ENCODE data around the gene ENTHD1. TPM values are rescaled to one million over a fixed set of nuclear protein-coding genes. Genes with fewer than 3 reads are reported as not detected.

ENTHD1 gene
- total RNA-seq, 1 donor from 2014 or later, result 0.15 TPM

DNA sequence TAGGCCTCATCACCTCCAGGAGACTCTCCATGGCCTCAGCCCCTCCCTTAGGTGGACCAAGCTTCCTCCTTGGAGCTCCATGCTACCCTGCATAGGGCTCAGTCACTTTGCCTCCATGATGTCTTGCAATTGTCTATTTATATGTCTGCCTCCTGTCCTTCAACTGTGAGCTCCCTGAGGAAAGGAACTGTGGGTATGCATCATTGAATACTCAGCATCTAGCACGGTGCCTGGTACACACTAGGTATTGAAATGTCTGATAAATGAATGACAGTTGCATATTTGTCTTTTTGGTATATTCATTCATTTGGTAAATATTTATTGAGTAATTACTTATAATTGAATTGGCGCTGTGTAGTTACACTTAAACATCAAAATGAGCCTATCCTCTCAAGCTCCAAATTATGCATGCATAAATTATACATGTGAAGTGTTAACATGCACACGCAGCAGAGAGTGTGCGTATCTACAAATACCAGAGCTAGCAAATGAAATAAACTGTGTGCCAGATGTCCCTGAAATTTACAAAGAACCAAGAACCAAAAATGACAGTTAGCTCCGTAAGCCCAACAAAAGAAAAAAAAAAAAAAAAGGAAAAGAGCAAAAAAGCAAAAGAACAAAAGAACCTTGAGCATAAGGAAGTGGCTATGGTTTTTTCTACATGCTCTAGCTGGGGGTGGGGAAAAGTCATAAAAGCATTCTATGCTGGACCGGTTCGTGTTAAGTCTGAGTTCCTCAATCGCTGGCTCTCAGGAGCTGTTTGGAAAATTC lies 32.5 kb upstream of the ENTHD1 start:
- intact Hi-C loops (cut with micrococcal nuclease), result loop anchor here (1.0 to 2.0 kb wide), 4 partner anchors 8 to 17 kb away; no protein-coding TSS in a partner anchor

DNA sequence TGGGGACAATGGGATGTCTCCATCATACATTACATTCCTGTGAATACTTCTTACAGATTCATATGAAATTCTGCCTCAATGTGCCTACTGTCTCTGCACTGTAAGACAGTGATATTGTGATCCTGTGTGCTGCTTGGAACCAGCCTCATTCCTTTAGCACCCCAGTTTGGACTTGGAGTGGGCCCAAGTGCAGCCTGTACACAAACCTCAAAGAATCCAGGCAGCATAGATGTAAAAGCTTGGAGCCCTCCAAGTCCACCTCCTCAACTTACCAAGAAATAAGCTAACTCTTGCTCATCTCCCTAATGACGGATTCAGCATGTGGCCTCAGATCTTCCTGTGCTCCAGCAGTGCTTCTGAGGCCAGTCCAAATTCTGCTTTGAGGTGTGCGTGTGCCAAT lies 31.7 kb upstream of the ENTHD1 start:
- intact Hi-C loops (cut with micrococcal nuclease), result no loop called here

DNA sequence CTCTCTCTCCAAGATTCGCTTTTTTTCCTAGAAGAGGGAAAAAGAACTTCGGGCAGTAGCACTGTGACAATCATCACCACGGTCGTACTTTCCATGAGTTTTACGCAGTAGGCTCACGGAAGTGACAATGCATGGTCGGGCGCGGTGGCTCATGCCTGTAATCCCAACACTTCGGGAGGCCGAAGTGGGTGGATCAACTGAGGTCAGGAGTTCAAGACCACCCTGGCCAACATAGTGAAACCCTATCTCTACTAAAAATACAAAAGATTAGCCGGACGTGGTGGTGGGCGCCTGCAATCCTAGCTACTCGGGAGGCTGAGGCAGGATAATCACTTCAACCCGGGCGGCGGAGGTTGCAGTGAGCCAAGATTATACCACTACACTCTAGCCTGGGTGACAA lies 30.7 kb upstream of the ENTHD1 start:
- intact Hi-C loops (cut with micrococcal nuclease), result no loop called here

DNA sequence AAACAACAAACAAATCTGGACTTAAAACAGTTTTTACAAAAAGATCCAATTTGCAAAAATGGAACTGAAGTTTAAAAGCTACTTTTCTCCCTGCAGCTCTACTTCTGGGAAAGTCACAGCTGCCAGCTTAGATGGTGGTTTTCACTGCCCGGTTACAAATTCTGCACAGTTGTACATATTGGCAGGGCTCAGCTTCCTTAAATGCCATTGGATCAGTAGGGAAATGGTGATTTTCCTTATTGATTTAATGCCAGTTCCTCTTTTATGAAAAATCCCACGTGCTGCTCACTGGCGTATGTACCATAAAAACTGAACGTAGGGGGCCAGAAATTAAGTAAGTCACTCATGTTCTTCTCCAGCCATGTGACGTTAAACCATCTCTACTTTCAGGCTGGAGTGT lies 30.1 kb upstream of the ENTHD1 start:
- intact Hi-C loops (cut with micrococcal nuclease), result no loop called here

DNA sequence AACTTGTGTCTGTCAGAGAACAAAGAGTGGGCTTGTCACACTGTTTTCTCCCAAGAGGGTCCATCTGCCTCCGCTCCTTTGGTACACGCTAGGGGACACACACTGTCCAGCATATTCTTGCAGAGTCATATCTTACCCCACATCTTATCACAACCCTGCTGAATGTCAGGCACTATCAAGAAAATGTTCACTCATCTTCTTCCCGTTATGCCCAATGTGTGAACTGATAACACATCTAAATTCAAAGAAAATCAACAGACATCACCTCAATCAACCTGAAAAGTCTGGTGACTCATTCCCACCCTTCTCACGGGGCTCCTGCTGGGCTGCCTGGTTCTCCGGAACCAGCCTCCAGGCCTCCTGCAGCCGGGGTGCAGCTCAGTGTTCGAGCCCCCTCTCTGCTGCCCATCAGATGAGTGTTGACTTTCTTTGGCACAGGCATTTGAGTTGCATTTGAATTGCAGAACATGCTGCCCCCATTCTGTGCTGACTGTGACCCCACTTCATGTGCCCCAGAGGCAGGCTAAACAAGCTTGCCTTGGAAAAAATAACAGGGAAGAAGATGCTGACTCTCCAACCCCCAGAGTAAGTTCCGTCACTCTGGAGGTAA lies 26.7 kb upstream of the ENTHD1 start:
- intact Hi-C loops (cut with micrococcal nuclease), result loop anchor here (1.0 kb wide), 1 partner anchor 10 kb away; no protein-coding TSS in a partner anchor

DNA sequence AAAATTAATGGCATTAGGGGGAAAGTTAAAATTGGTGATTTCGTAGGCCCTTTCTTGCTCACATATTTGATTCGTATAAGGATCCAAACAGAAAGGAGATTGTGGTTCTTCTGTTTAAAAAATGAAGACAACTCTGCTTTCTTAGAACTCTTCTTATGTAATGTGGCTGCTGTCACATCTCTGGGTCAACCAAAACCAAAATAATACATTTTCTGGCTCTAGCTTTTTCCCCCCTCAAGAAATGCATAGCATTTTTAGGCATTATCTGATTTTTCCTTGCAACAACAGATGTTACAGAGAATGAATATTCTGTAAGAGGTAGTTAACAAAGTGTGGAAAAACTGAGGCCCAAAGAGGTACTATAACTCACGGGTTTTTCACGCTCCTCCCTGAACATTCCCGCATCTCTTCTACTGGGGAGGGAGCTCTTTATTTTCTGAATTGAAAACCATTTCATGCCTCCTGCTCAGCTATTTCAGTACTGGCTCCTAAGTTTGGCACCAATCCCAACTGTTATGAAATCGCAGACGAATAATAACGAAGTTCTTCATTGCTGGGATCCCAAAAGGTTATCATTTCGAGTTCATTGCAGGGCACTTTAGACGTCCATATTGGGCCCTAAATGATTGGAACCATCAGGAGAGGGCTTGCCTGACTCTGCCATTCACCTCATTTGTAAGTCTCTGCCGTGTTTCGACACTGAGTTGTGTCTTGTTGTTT lies 24.4 kb upstream of the ENTHD1 start:
- intact Hi-C loops (cut with micrococcal nuclease), result loop anchor here (1.0 kb wide), 2 partner anchors 8 to 10 kb away; no protein-coding TSS in a partner anchor

DNA sequence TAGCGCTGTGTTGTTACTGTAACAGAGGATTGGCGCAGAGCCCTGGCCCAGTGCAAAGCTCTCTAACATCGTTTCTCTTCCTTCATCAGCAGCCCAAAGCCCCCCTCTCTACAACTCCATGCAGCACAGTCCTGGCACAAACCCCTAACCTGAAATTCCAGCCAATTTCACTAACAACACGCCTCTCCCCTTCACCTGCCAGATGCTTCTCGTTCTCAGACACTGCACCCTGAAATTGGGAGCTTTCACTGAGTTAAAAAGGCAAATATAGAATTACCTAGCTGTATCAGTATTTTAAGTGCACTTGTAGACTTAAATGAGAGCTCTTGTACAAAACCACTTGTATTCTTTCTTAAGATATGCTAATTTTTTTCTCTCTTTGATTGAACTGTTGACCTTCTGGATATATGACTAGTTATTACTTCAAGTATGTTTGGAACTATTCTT lies 23.7 kb upstream of the ENTHD1 start:
- intact Hi-C loops (cut with micrococcal nuclease), result loop anchor here (1.0 kb wide), 2 partner anchors 9 kb away; no protein-coding TSS in a partner anchor

DNA sequence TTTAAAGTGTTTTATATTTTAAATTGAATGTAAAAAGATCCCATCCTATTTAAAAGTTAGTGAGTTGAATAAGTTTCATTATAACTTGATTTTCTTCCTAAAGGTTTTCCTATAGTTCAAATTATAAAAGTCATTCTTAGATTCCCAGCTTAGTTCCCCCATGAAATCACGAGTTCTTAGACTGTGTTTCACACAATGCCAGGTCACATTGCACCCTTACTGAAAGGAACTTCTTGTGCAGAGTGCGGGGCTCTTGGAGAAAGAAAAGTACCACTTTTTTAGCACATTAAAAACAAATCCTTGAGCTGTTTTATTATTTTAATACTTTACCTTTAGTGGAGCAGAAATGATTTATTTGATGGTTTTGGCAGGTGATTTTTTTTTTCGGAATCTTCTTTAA lies 22.9 kb upstream of the ENTHD1 start:
- intact Hi-C loops (cut with micrococcal nuclease), result no loop called here

DNA sequence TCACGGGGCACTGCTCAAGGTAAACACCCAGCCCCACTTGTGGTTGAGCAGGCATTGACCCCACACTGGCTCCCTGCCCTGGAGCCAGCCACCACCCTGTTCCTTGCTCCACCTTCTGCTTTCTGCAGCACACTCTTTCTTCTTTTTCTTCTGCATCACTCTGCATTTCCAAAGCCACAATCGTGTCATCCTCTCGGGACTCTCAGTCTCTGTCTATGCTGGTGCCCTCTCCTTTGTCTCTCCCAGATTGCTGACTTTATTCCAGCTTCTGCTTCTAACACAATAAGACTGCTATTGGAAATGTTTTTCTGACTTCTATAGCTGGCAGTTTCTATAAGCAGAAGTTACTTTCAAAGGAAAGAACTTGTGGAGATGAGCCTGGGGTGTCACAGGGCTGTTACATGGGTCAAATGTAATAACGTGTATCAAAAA lies 21.8 kb upstream of the ENTHD1 start:
- intact Hi-C loops (cut with micrococcal nuclease), result no loop called here

DNA sequence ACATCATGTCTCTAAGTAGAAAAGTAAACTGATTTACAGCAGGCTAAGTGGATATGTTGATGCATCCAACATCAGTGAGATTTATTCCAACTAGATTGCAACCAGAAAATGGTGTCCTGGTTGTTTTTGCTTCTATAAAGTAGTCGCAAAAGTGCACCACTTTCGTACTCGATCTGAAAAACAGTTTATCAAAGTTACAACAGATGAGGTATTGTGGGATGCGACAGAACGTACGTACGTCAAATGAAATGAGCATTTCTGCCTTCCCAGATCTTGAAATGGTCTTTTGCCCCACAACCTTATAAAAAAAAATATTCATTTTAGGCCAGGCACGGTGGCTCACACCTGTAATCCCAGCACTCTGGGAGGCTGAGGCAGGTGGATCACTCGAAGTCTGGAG lies 21.0 kb upstream of the ENTHD1 start:
- intact Hi-C loops (cut with micrococcal nuclease), result no loop called here

DNA sequence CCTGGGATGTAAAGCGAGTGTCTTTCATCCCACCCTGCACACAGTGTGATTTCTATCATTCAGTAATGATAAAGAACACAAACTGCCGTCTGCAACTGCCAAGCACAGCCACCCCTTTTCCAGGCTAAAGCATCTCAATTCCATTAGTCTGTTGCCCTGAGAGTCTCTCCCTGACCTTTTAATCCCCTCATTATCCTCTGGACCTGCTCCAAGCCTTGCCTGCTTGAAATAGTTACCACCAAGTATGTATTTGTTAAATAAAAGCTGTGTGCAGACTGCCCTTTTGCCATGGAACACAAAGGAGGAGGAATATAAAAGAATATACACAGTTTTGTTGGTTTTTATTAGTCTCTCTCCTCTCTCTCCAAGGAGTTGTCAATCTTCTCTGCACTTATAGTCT lies 20.3 kb upstream of the ENTHD1 start:
- intact Hi-C loops (cut with micrococcal nuclease), result no loop called here

DNA sequence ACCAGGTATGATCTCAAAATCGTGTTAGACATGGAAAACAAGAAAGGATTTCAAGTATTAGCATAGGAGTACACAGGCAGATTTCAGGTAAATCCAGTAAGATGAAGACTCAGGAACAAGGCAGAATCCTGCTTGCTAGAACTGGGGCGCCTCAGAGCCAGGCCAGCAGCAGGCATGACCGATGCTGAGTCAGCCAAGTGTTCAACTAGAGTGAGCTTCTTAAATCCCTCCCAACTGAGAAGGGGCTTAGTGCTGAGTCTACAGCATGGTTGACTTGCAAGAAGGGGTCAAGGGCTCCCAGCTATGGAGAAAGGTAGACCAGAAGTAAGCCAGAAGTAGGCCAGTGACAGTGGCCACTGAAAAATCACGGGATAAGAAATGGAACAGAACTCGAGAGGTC lies 19.8 kb upstream of the ENTHD1 start:
- intact Hi-C loops (cut with micrococcal nuclease), result no loop called here

DNA sequence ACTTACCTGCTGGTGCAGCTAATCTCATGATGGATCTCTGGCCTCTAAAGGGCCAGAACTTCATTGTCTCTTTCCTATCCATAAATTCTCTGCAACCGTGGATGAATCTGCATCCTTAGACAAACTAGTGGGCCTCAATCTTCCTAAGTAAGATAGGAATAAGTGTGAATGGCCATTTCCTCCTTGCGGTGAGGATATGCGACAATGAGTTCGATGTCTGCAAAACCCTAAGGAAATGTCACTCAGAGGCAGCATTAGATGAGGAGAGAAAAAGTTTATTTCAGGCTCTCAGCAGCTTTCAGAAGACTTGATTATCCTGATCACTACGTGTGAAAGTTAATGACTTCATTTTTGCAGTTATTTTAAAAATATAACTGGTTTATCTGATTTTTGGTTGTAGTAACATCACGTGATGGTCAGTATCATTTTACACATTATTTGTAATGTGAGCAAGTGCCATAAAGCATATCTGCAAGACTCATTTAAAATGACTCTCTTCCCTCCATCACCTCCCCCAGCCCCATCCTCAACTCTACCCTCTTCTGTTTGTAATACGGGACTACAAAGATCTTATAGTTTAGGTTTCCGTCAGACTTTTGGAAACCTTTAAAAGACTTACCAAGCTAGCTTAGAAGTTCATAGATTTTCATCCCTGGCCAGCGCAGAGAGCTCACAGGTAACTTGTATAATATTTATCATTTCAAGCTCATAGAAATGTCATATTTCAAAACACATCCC lies 17.5 kb upstream of the ENTHD1 start:
- intact Hi-C loops (cut with micrococcal nuclease), result loop anchor here (1.0 to 2.0 kb wide), 4 partner anchors 9 to 21 kb away; partner anchors contain the start of gene GRAP2

DNA sequence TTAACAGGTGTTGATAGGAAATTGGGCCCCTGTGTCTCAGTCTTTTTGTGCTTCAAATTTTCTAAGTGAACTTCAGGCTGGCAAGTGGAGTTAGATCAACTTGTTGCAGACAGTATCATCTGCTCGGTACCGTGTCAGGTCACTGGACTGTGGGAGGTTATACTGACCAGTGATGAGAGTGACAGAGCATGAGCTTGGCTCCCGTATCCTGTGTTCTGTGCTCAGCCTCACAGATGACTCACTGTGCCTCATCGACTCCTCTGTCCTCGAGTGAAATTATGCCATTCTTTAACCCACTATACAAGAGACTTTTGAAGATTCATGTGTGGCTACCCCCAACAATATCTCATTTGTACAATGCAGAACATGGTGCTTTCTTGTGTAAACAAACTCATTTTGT lies 15.2 kb upstream of the ENTHD1 start:
- intact Hi-C loops (cut with micrococcal nuclease), result loop anchor here (1.0 to 10.0 kb wide), 4 partner anchors 9 to 814 kb away; partner anchors contain the start of genes APOBEC3H and RPS19BP1

DNA sequence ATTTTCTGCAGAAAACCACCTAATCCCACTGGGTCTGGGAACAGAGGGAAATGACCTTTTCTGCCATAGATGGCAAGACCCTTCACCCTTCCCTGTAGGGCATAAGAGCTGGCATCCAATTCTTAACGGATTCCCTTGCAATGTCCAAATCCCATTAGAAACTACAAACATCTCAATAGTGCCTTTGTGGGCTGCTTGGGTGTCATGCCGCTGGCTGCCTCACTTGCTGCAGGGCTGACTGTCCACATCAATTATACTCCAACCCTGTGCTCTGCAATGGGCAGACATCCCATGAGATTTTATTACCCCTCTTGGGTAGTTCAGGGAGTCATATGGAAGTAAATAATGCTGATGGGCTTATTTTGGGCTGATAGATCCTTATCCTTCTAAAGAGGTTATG lies 14.6 kb upstream of the ENTHD1 start:
- intact Hi-C loops (cut with micrococcal nuclease), result loop anchor here (1.0 to 10.0 kb wide), 4 partner anchors 9 to 813 kb away; partner anchors contain the start of genes APOBEC3H and RPS19BP1

DNA sequence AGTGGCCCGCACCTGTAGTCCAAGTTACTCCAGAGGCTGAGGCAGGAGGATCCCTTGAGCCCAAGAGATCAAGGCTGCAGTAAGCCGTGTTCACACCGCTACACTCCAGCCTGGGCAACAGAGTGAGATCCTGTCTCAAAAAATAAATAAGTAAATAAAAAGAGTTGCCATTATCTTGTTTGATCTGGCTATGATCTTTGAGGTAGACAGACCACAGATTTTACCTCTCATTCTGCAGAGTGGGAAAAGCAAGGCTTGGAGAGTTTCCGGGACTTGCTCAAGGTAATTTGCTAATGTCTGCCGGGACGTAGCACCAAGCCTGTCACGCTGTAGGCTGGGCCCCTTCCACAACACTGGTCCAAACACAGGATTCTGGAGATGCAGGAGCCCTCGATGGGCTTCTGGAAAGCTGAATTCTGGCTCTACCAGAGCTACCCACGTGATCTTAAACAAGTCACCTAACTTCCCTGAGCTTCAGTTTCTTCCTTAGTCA lies 14.1 kb upstream of the ENTHD1 start:
- intact Hi-C loops (cut with micrococcal nuclease), result loop anchor here (1.0 to 10.0 kb wide), 4 partner anchors 10 to 813 kb away; partner anchors contain the start of genes APOBEC3H and RPS19BP1

DNA sequence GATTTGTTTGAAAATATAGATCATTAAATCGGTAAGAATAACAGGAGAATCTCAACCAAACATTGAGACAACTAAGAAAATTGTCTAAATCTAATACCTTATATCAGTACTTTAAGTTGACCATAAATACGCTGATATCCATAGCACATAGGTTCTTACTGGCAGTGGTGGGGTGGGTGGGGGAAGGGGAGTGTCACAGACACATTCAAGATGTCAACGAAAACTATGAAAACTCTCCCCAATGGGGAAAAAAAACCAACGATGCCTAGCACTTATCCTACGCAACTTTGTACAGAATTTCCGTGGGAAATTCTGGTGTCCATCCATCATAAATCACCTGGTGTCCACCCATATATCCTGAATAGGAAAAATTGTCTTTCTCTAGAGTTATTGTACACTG lies 13.5 kb upstream of the ENTHD1 start:
- intact Hi-C loops (cut with micrococcal nuclease), result loop anchor here (10.0 kb wide), 2 partner anchors 162 to 812 kb away; partner anchors contain the start of gene APOBEC3H

DNA sequence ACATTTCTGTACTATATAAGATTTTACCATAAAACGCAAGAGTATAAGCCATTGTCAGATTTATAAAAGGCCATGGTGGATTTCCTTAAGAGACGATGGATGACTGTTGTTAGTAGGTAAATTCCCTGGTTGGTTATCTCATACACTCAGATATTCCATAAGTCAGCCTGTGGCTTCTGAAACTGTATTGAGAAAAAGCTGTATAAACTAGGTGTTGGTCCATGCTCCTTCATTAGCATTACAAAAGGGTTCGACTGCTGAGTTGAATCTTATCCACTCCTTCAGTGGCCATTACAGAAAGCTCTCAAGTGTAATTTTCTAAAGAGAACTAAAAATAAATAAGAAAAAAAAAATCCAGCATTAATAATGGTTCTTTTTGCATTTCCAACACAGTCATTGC lies 12.6 kb upstream of the ENTHD1 start:
- intact Hi-C loops (cut with micrococcal nuclease), result loop anchor here (10.0 kb wide), 2 partner anchors 161 to 811 kb away; partner anchors contain the start of gene APOBEC3H

DNA sequence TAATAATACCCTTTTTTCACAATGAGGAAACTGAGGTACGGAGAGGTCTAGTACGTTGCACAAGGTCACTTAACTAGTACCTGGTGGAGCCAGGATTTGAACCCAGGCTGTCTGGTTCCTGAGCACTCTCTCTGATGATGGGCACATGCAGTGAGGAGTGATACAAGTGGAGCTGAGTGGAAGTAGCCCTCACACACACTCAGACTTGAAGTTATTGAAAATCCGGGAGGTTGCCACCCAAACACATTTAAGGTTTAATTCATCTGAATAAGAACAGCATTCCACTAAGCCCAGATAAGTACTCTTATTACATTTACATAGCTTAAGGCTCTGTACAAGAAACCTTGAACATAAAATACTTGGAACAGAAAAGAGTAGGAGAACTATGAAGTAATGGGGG lies 12.1 kb upstream of the ENTHD1 start:
- intact Hi-C loops (cut with micrococcal nuclease), result loop anchor here (10.0 kb wide), 2 partner anchors 161 to 811 kb away; partner anchors contain the start of gene APOBEC3H

DNA sequence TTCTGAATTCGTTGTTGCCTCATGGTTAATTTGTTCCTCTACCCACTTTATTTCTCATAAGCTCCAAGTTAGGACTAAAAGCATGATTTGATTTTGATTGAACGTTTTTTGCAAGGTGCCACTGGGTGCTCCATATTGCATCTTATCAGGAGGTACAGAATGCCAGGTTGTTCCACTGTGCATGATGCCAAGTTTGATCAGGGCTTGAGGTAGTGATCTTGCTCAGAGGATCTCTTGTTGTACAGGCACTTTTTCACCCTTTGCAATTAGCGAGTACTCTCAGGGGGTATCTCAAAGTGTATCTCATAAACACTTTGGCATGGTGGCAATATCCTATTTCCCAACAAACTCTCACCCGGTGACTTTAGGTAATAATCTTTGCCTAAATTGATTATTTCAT lies 11.3 kb upstream of the ENTHD1 start:
- intact Hi-C loops (cut with micrococcal nuclease), result loop anchor here (5.0 to 10.0 kb wide), 3 partner anchors 160 to 810 kb away; partner anchors contain the start of genes APOBEC3H and TNRC6B

Measured in T-helper 1 cell treated with Interleukin-12 subunit alpha and Interleukin-12 subunit beta and Interleukin-4 antibody, amounts not matched to agents 30 ng/mL and 1 ng/mL, for 36 hours (primary cell).